ENCODE results near the gene GK. TPM values are rescaled to one million over a fixed set of nuclear protein-coding genes. Genes with fewer than 3 reads are reported as not detected.
"Not testable (repeated sequence)": the region's sequence is repeated elsewhere in the genome, so short reads cannot be mapped to it uniquely, and the experiment has no call there.

Gene GK
- total and polyA plus RNA-seq, 2 experiments from 2014 or later: 10.4 to 15.2 TPM

- H4K20me1 ChIP-seq (ENCODE audit: insufficient read depth): no peaks in the 10 kb centered on the region
- peak overlapping the region; percentile 43; the same call in 1 of the 2 replicates for H2AFZ ChIP-seq
- 7 to 13% methylated on average over 2 of the region's 2 CpGs for WGBS, 2 experiments (ENCODE audit: low coverage in 1 of 2, low lambda C conversion rate in 2 of 2, missing lambda C conversion rate in 2 of 2)
- H3F3A ChIP-seq (ENCODE audit: insufficient read depth): peaks cover 4% of the 10 kb centered on the region; the same call in 1 of the 2 replicates
- H3K27ac ChIP-seq: peak overlapping the region; percentile 87
- DNase-seq: peak; percentile 74
- no peaks in the 10 kb centered on the region for H3K27me3 ChIP-seq (replicated peaks; ENCODE audit: insufficient read depth)
- H3K4me1 ChIP-seq (ENCODE audit: insufficient read depth): peaks cover 11% of the 10 kb centered on the region
- TF ChIP-seq EZH2phosphoT487 (IDR thresholded peaks at IDR 0.05; ENCODE audit: insufficient read depth, low read depth) (no peak), EZH2 (IDR thresholded peaks at IDR 0.05; ENCODE audit: insufficient read depth, poor library complexity, severe bottlenecking) (no peak)
- in situ Hi-C loops (cut with MboI): no loop called here
- H3K79me2 ChIP-seq (ENCODE audit: insufficient read depth): no peaks in the 10 kb centered on the region
- H3K4me2 ChIP-seq (ENCODE audit: unreplicated experiment): peak overlapping the region; percentile 49
- H3K36me3 ChIP-seq (ENCODE audit: low read depth): no peaks in the 10 kb centered on the region
- H3K9me2 ChIP-seq (ENCODE audit: insufficient read depth): no peaks in the 10 kb centered on the region
- no peaks in the 10 kb centered on the region for H3K9me3 ChIP-seq (ENCODE audit: low read depth)
- no peak overlapping the region for H3K4me3 ChIP-seq
- H3K9ac ChIP-seq: 0 out of 2 replicates have a peak overlapping the region, but pooled peaks have one; percentile 33
These were observed 9.9 kb upstream of the GK start for GRCh38 chrX:30643313-30643821.

GRCh38 chrX:30649859-30650258 lies 3.4 kb upstream of the GK start:
- Histone ChIP-seq H3K4me2 (ENCODE audit: unreplicated experiment) (no peak overlapping the region), H3F3A (ENCODE audit: insufficient read depth) (0 out of 2 replicates have a peak, but pooled peaks cover 7% of the 10 kb centered on the region), H3K79me2 (ENCODE audit: insufficient read depth) (peaks cover 7% of the 10 kb centered on the region; the same call in 1 of the 2 replicates), H3K4me3 (no peak overlapping the region), H2AFZ (no peak overlapping the region), H3K9me2 (ENCODE audit: insufficient read depth) (no peaks in the 10 kb centered on the region), H3K36me3 (ENCODE audit: low read depth) (no peaks in the 10 kb centered on the region), H3K27me3 (replicated peaks; ENCODE audit: insufficient read depth) (no peaks in the 10 kb centered on the region), H3K4me1 (ENCODE audit: insufficient read depth) (peaks cover 13% of the 10 kb centered on the region), H3K9ac (no peak overlapping the region), H4K20me1 (ENCODE audit: insufficient read depth) (no peaks in the 10 kb centered on the region), H3K27ac (no peak overlapping the region), H3K9me3 (ENCODE audit: low read depth) (no peaks in the 10 kb centered on the region)
- no peak for DNase-seq
- TF ChIP-seq EZH2phosphoT487 (IDR thresholded peaks at IDR 0.05; ENCODE audit: insufficient read depth, low read depth): no peak
- TF ChIP-seq EZH2 (IDR thresholded peaks at IDR 0.05; ENCODE audit: insufficient read depth, poor library complexity, severe bottlenecking): no peak
- WGBS, 2 experiments (ENCODE audit: low coverage in 1 of 2, low lambda C conversion rate in 2 of 2, missing lambda C conversion rate in 2 of 2): 69 to 74% methylated on average over 2 of the region's 2 CpGs
- in situ Hi-C loops (cut with MboI): no loop called here

GRCh38 chrX:30652527-30653414 lies 452 bp upstream of the GK start:
- H4K20me1 ChIP-seq (ENCODE audit: insufficient read depth): no peaks in the 10 kb centered on the region
- H3K9me2 ChIP-seq (ENCODE audit: insufficient read depth): no peaks in the 10 kb centered on the region
- DNase-seq: peak; percentile 95
- H3K4me1 ChIP-seq (ENCODE audit: insufficient read depth): peaks cover 20% of the 10 kb centered on the region
- peak overlapping the region; percentile 97 for H3K9ac ChIP-seq
- H3K27ac ChIP-seq: peak overlapping the region; percentile 78
- no peaks in the 10 kb centered on the region for H3K36me3 ChIP-seq (ENCODE audit: low read depth)
- no peaks in the 10 kb centered on the region for H3K9me3 ChIP-seq (ENCODE audit: low read depth)
- H3K79me2 ChIP-seq (ENCODE audit: insufficient read depth): peaks cover 7% of the 10 kb centered on the region
- peak overlapping the region; percentile 94 for H2AFZ ChIP-seq
- 1 to 3% methylated on average over 11 to 24 of the region's 65 CpGs for WGBS, 2 experiments (ENCODE audit: low coverage in 1 of 2, low lambda C conversion rate in 2 of 2, missing lambda C conversion rate in 2 of 2)
- H3F3A ChIP-seq (ENCODE audit: insufficient read depth): 0 out of 2 replicates have a peak, but pooled peaks cover 7% of the 10 kb centered on the region
- H3K27me3 ChIP-seq (replicated peaks; ENCODE audit: insufficient read depth): no peaks in the 10 kb centered on the region
- in situ Hi-C loops (cut with MboI): no loop called here
- TF ChIP-seq EZH2 (IDR thresholded peaks at IDR 0.05; ENCODE audit: insufficient read depth, poor library complexity, severe bottlenecking): no peak
- TF ChIP-seq EZH2phosphoT487 (IDR thresholded peaks at IDR 0.05; ENCODE audit: insufficient read depth, low read depth): no peak
- peak overlapping the region; percentile 84 for H3K4me3 ChIP-seq
- H3K4me2 ChIP-seq (ENCODE audit: unreplicated experiment): peak overlapping the region; percentile 75

- H3K36me3 ChIP-seq (ENCODE audit: low read depth); DNase-seq; H3K9me3 ChIP-seq (ENCODE audit: low read depth); H3K9me2 ChIP-seq (ENCODE audit: insufficient read depth); H3K79me2 ChIP-seq (ENCODE audit: insufficient read depth); H3K27me3 ChIP-seq (replicated peaks; ENCODE audit: insufficient read depth); in situ Hi-C loops (cut with MboI); H4K20me1 ChIP-seq (ENCODE audit: insufficient read depth): not testable (repeated sequence)
- WGBS, 2 experiments (ENCODE audit: low coverage in 1 of 2, low lambda C conversion rate in 2 of 2, missing lambda C conversion rate in 2 of 2): 95 to 96% methylated on average over 12 to 13 of the region's 13 CpGs
- H3K4me2 ChIP-seq (ENCODE audit: unreplicated experiment): peak overlapping the region; percentile 80
- peaks cover 27% of the 10 kb centered on the region for H3K4me1 ChIP-seq (ENCODE audit: insufficient read depth)
- peak overlapping the region; percentile 66 for H2AFZ ChIP-seq
- H3K9ac ChIP-seq: peak overlapping the region; percentile 97
- 0 out of 2 replicates have a peak, but pooled peaks cover 14% of the 10 kb centered on the region for H3F3A ChIP-seq (ENCODE audit: insufficient read depth)
- peak overlapping the region; percentile 87 for H3K27ac ChIP-seq
- H3K4me3 ChIP-seq: peak overlapping the region; percentile 84
These were observed 1.2 kb downstream of the GK start for GRCh38 chrX:30654386-30654785.

All from GM23248 (cell line).